ENCODE measurements around the gene KIF19.

Gene KIF19

GRCh38 chr17:74299226-74300009 is 26.6 kb upstream of the KIF19 start:
- Histone ChIP-seq H3K4me3 (no peak overlapping the region), H3K27ac (no peak overlapping the region)

GRCh38 chr17:74303305-74303704 is 22.7 kb upstream of the KIF19 start:
- no peak overlapping the region for H3K27ac ChIP-seq
- H3K4me3 ChIP-seq: no peak overlapping the region

GRCh38 chr17:74304184-74304583 is 21.8 kb upstream of the KIF19 start:
- H3K27ac ChIP-seq: no peak overlapping the region

GRCh38 chr17:74305865-74306654 is 20.0 kb upstream of the KIF19 start:
- H3K27ac ChIP-seq: no peak overlapping the region
- no peak overlapping the region for H3K4me3 ChIP-seq

More at GRCh38 chr17:74304184-74304583, 21.8 kb upstream of the KIF19 start:
- H3K4me3 ChIP-seq: no peak overlapping the region

DNA sequence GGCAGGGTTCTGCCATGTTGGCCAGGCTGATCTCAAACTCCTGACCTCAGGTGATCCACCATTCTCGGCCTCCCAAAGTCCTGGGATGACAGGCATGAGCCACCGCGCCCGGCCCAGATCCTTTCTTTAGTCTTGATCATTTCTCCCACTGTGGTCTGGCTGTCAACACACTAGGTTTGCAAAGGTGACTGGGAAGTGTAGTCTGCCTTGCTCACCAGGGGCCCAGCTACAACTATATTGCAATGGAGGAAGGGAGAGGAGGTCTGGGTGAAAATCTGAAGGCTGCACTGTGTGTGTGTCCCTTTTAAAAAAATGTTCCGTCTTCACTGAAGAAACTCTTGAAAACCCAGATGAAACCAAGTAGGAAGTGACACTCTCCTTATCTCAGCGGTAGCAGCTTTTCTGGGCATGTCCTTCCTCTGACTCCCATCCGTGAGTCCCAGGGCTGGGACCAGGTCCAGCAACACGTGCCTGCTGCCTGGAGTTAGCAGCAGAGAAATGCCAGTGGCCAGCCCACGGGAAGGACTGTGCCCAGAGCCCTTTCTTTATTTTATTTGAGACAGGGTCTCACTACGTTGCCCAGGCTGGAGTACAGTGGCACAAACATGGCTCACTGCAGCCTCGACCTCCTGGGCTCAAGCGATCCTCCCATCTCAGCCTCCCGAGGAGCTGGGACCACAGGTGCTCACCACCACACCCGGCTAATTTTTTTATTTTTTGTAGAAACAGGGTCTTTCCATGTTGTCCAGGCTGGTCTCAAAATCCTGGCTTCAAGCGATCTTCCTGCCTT is 17.8 kb upstream of the KIF19 start:
- Histone ChIP-seq H3K27ac (no peak overlapping the region), H3K4me3 (no peak overlapping the region)

- Histone ChIP-seq H3K4me3 (no peak overlapping the region), H3K27ac (no peak overlapping the region)
Observed at GRCh38 chr17:74309902-74310301, 16.1 kb upstream of the KIF19 start.

DNA sequence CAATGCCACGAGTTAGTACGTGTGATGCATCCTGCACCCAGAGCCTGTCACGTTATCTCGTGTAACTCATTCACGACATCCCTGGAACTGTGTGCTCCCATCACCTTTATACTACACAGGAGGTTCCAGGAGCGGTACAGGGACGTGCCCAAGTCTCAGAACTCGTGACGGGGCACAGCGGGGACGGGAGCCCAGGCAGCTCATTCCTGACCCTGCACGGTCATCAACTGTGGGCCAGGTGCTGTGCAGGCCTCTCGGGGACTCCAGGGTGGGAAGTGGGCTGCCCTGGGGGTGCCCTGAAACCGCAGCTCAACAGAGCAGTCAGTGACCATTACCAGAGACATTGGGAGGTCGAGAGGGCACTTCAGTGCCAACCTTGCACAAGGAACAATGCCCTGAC is 11.1 kb upstream of the KIF19 start:
- H3K27ac ChIP-seq: no peak overlapping the region

DNA sequence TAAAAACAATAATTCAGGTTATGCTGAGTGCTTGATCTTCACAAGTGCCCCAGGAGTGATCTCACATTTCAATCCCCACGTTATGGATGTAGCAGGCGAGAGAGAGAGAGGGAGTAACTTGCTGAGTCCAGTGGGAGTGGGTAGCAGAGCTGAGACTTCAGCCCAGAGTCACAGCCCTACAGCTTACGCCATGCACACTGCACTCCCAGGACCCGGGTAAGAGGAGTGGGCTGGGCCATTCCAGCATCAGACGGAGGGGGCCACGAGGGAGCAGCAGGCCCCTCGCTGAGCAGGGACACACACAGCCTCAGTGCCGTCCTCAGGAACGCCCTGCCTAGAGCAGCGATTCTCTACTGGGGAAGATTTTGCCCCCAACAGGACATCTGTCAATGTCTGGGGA is 9.8 kb upstream of the KIF19 start:
- Histone ChIP-seq H3K4me3 (no peak overlapping the region), H3K27ac (no peak overlapping the region)

More for the DNA sequence above, 11.1 kb upstream of the KIF19 start:
- H3K4me3 ChIP-seq: no peak overlapping the region

GRCh38 chr17:74317071-74317470 is 9.0 kb upstream of the KIF19 start:
- Histone ChIP-seq H3K27ac (no peak overlapping the region), H3K4me3 (no peak overlapping the region)

DNA sequence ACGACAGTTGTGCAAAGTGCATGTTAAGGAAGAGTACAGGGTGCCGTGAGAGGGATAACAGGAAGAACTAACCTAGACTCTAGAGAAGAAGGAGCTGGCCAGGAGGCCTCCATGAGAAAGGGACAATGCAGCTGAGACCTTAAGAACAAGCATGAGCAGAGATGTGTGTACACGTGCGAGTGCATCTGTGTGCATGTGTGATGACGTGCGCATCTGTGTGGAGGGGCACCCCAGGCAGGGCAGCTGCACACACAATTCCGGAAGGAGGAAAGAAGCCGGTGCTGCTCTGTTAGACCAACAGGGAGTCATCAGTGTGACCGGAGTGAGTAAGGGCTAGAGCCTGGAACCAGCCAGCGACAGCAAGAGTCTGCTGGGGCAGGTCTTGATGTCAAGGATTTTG is 7.6 kb upstream of the KIF19 start:
- H3K27ac ChIP-seq: no peak overlapping the region
- no peak overlapping the region for H3K4me3 ChIP-seq

DNA sequence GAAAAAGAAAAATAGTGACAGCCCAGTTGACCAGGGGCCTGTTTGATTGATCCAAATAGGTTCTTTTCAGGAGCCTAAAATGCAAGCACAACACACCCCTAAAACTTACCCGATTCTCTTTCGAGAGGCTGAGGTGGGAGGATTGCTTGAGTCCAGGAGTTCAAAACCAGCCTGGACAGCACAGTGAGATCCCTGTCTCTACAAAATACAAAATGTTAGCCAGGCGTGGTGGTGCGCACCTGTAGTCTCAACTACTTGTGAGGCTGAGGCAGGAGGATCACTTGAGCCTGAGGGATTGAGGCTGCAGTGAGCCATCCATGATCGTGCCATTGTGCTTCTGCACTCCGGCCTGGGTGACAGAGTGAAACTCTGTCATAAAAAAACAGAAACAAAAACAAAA is 1.5 kb upstream of the KIF19 start:
- H3K27ac ChIP-seq: no peak overlapping the region
- H3K4me3 ChIP-seq: no peak overlapping the region

DNA sequence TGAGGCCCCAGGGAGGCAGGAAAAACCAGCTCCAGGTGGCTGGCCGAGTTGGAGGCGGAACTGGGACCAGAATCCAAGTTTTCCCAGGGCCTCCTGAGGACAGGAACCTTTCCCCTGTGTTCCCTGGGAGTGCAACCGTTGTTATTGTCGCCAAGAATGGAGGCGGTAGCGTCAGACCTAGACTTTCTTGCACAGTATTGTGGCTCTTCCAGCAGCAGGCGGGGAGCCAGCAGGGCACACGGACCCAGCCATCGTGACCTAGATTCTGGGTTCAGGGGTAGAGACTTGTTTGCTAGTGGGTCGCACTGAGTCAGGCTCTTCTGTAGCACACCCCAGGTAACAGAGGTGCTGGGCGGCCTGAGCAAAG is 667 bp upstream of the KIF19 start:
- Histone ChIP-seq H3K4me3 (peak overlapping the region in 1 of 7 experiments; percentile 14), H3K27ac (no peak overlapping the region)

- Histone ChIP-seq H3K27ac (no peak overlapping the region), H3K4me3 (peak overlapping the region; percentile 14 to 30 (median 21))
Observed at GRCh38 chr17:74326506-74326905, 480 bp downstream of the KIF19 start.

- H3K4me3 ChIP-seq: no peak overlapping the region
- H3K27ac ChIP-seq: no peak overlapping the region
Observed at GRCh38 chr17:74328487-74328886, 2.5 kb downstream of the KIF19 start.

DNA sequence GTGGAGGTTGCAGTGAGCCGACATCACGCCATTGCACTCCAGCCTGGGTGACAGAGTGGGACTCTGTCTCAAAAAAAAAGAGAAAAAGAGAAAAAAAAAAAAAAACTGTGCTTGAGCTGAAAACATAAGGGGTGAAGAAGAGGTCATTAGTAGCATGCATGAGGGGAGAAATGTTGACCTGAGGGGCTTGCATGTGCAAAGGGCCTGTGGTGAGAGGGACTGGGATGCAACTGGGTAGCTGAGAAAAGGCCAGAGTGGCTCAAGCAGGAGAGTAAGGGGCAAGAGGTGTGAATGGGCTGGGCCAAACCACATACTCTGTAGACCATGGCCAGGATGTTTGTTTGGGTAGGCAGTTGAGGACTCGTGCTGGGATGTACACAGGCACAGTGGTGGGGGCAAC is 3.4 kb downstream of the KIF19 start:
- Histone ChIP-seq H3K4me3 (no peak overlapping the region), H3K27ac (no peak overlapping the region)

GRCh38 chr17:74330446-74330845 is 4.4 kb downstream of the KIF19 start:
- Histone ChIP-seq H3K4me3 (no peak overlapping the region), H3K27ac (no peak overlapping the region)

DNA sequence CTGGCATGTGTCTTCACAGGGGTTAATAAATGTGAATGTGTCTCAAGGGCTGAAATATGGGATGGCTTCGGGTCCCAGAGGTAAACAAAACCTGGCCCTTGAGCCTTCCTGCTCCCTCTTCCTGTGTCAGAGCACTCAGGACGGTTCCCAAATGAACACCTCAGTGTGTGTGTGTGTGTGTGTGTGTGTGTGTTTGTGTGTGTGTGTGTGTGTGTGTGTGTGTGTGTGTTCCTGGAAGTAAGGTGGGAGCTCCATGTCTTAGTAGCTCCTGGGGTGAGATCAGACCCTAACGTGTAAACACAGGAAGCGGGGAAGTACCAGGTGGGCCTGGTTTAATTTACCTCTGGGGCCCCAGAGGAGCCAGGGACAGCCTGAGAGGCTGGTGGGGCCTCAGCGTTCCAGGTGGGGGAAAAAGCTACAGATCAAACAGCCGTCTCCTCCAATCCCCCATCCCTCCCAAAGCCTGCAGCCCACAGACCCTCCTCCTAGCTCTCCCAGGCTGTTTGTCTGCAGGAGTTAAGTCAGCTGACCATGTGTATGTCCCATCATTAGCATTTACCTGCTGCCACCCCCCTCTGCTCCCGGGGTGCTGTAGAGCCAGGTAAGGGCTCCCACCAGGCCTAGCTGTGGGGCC is 6.1 kb downstream of the KIF19 start:
- no peak overlapping the region for H3K4me3 ChIP-seq
- H3K27ac ChIP-seq: no peak overlapping the region

DNA sequence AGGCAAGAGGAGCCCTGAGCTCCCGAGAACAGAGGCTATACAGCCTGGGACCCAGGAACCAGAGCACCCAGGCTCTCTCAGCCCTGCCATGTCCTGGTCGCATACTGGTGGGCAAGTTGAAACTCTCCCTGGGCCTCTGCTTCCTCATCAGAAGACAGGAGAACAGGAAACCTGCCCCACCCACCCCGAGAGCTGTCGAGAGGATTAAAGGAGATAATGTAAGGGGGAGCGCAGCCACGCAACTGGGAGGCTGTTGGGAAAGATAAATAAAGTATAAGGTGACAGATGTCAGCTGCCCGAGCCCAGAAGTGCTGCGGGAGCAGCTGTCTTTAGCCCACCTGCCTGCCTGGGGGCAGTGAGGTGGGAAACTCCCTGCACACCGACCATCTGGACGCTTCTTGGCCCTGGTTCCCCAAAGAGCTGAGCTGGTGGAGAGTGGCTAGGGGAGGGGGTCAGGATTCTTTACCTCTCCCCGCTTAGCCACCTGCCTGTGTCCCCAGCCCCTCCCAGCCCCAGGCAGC is 6.8 kb downstream of the KIF19 start:
- Histone ChIP-seq H3K27ac (no peak overlapping the region), H3K4me3 (no peak overlapping the region)

GRCh38 chr17:74334393-74335039 is 8.5 kb downstream of the KIF19 start:
- Histone ChIP-seq H3K27ac (no peak overlapping the region), H3K4me3 (no peak overlapping the region)
